ENCODE measurements around the gene STK26.

The STK26 gene

DNA sequence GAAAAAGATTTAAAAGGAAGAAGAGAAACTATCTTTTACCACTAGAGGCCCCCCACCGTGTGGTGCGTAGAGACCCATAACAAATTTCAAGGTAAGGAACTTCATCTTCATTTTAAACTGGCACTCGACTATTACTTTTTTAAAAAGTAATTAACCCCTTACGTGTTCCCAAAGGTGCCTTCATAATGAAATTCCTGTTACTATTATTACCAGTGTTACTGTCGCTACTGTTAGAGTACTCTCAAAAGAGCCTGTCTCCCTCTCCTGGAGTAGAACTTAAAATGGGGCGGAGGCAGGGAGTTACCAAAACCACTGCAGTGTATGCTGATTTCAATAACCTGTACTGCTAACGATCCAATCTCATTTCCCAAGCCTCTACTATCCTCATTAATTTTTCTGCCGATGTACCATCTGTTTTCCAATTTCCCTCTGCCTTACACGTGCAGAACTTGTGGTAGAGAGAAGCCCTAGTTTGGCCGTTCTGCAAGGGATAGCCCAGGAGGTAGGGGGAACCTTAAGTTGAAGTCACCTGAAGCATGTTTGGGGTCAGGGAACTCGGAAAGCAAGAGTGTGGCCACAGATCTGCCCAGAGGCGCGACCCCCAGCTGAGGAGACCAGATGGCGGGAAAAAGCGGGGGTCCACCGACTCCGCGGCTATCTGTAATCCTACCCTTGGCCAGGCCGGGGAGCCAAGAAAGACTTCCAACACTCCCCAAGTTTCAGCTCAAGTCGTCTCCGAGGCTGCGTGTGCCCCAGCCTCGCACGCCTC lies 720 bp upstream of the STK26 start:
- TF ChIP-seq CTCF (IDR thresholded peaks at IDR 0.05; ENCODE audit: low read depth, low read length) = no peak; the same call in none of the 2 replicates
- no peak for DNase-seq (ENCODE audit: extremely low read depth, low read depth)

GRCh38 chrX:132023896-132024386 lies 839 bp downstream of the STK26 start:
- DNase-seq (ENCODE audit: extremely low read depth, low read depth) = no peak
- TF ChIP-seq CTCF (IDR thresholded peaks at IDR 0.05; ENCODE audit: low read depth, low read length) = no peak

- DNase-seq (ENCODE audit: extremely low read depth, low read depth) = no peak
Observed at GRCh38 chrX:132025041-132025440, 1.9 kb downstream of the STK26 start.

DNA sequence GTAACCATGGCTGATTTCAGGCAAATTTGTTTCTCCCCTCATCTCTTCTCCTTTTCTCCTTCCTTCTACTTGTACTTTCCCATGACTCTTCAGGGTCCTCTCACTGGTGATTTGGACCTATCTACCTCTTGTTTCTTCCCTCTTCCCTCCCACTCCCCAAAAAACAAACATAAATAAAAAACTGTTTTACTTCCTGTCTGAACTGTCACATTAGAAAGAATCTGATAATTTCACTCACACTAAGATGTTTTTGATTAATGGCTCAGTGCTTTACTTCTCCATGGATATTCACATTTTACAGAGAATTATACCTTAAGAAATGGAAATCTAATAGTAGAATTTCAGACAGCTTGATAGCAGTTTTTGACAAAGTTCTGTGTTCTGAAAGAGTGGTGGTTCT lies 7.2 kb downstream of the STK26 start:
- no peak for DNase-seq (ENCODE audit: extremely low read depth, low read depth)
- TF ChIP-seq CTCF (IDR thresholded peaks at IDR 0.05; ENCODE audit: low read depth, low read length) = no peak

More at GRCh38 chrX:132025041-132025440, 1.9 kb downstream of the STK26 start:
- TF ChIP-seq CTCF (IDR thresholded peaks at IDR 0.05; ENCODE audit: low read depth, low read length) = no peak

DNA sequence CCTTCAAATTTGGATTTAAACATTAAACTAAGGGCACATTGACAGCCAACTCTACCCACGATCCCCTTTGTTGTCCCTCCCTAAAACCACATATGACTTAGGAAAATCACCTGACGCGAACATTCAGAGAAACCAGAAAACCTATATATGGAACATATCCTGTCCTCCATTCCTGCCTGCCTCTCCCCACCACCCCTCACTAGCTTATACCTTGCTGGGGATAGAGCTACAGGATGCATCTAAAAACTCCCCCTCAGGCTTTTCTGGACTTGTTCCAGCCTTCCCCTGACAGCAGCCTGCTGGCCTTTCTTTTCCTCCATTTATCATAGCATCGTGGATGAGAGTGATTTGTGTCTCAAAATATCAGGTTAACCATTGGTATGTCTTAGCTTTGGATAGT lies 8.8 kb downstream of the STK26 start:
- no peak for TF ChIP-seq CTCF (IDR thresholded peaks at IDR 0.05; ENCODE audit: low read depth, low read length)
- DNase-seq (ENCODE audit: extremely low read depth, low read depth) = no peak

GRCh38 chrX:132033166-132033565 lies 10.1 kb downstream of the STK26 start:
- no peak for DNase-seq (ENCODE audit: extremely low read depth, low read depth)
- no peak for TF ChIP-seq CTCF (IDR thresholded peaks at IDR 0.05; ENCODE audit: low read depth, low read length)

DNA sequence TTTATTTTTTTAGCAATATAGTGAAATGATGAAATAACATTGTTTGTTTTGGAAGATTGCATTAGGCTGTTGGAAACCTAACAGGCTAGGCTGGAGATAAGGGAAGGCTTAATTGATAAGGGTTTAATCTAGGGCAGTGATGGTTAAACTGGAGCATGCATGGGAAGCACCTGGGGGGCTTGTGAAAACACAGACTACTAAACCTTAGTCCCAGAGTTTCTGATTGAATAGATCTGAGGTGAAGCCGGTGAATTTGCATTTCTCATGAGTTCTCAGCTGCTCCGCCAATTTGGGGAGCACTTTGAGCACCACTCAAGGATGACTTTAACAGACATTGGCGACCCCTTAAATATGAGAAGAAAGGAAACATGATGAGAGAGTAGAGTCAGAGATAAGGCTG lies 11.5 kb downstream of the STK26 start:
- DNase-seq (ENCODE audit: extremely low read depth, low read depth) = no peak
- no peak for TF ChIP-seq CTCF (IDR thresholded peaks at IDR 0.05; ENCODE audit: low read depth, low read length)

Measured in AG09319 (cell line).